ENCODE results near the gene VPS54. TPM values are rescaled to one million over a fixed set of nuclear protein-coding genes. Genes with fewer than 3 reads are reported as not detected.

VPS54 gene
- total RNA-seq, 1 experiment from 2014 or later: 13.1 TPM

- DNase-seq (ENCODE audit: unreplicated experiment): no peak
- CTCF ChIA-PET: no interaction called here
- POLR2A ChIA-PET: interaction anchor here (1.4 kb wide), 1 partner anchor 256 kb away, joined by 4 read pairs; no protein-coding TSS in a partner anchor
- Mint-ChIP-seq H3K27ac (ENCODE audit: low read depth, unreplicated experiment) (no peak overlapping the region), H3K4me3 (ENCODE audit: unreplicated experiment) (no peak overlapping the region), H3K4me1 (ENCODE audit: insufficient read depth, unreplicated experiment) (peaks cover 20% of the 10 kb centered on the region), H3K36me3 (ENCODE audit: insufficient read depth, unreplicated experiment) (no peaks in the 10 kb centered on the region), H3K9me3 (ENCODE audit: unreplicated experiment) (no peaks in the 10 kb centered on the region), H3K27me3 (ENCODE audit: insufficient read depth, unreplicated experiment) (no peaks in the 10 kb centered on the region)
- no peak for TF ChIP-seq CTCF (IDR thresholded peaks at IDR 0.05; ENCODE audit: unreplicated experiment)
- intact Hi-C loops (cut with micrococcal nuclease): no loop called here
- BruUV-seq (replicated peaks): no TSS peak
These were observed 36.8 kb upstream of the VPS54 start for GRCh38 chr2:64056021-64056420.

- H3K27ac Mint-ChIP-seq (ENCODE audit: low read depth, unreplicated experiment): no peak overlapping the region
- TF ChIP-seq CTCF (IDR thresholded peaks at IDR 0.05; ENCODE audit: unreplicated experiment): no peak
- BruUV-seq (replicated peaks): no TSS peak
- ChIA-PET CTCF (interaction anchor here (0.6 to 0.9 kb wide), 6 partner anchors 45 to 1605 kb away, joined by 3 to 7 read pairs (median 3); no protein-coding TSS in a partner anchor), POLR2A (interaction anchor here (0.5 to 2.2 kb wide), 3 partner anchors 10 to 863 kb away, joined by 3 to 6 read pairs (median 4); no protein-coding TSS in a partner anchor)
- no peak for DNase-seq (ENCODE audit: unreplicated experiment)
- peaks cover 23% of the 10 kb centered on the region for H3K4me1 Mint-ChIP-seq (ENCODE audit: insufficient read depth, unreplicated experiment)
- no peaks in the 10 kb centered on the region for H3K27me3 Mint-ChIP-seq (ENCODE audit: insufficient read depth, unreplicated experiment)
- intact Hi-C loops (cut with micrococcal nuclease): no loop called here
- no peaks in the 10 kb centered on the region for H3K36me3 Mint-ChIP-seq (ENCODE audit: insufficient read depth, unreplicated experiment)
- H3K9me3 Mint-ChIP-seq (ENCODE audit: unreplicated experiment): no peaks in the 10 kb centered on the region
- H3K4me3 Mint-ChIP-seq (ENCODE audit: unreplicated experiment): no peak overlapping the region
These were observed 35.1 kb upstream of the VPS54 start for GRCh38 chr2:64054161-64054915.

GRCh38 chr2:64052463-64053241, 33.4 kb upstream of the VPS54 start:
- ChIA-PET CTCF (interaction anchor here (4.3 kb wide), 1 partner anchor 279 kb away, joined by 29 read pairs; no protein-coding TSS in a partner anchor), POLR2A (interaction anchor here (2.2 kb wide), 1 partner anchor 260 kb away, joined by 6 read pairs; no protein-coding TSS in a partner anchor)
- no peak for DNase-seq (ENCODE audit: unreplicated experiment)
- Mint-ChIP-seq H3K4me1 (ENCODE audit: insufficient read depth, unreplicated experiment) (peaks cover 23% of the 10 kb centered on the region), H3K4me3 (ENCODE audit: unreplicated experiment) (no peak overlapping the region), H3K9me3 (ENCODE audit: unreplicated experiment) (no peaks in the 10 kb centered on the region), H3K36me3 (ENCODE audit: insufficient read depth, unreplicated experiment) (no peaks in the 10 kb centered on the region), H3K27me3 (ENCODE audit: insufficient read depth, unreplicated experiment) (no peaks in the 10 kb centered on the region), H3K27ac (ENCODE audit: low read depth, unreplicated experiment) (no peak overlapping the region)
- TF ChIP-seq CTCF (IDR thresholded peaks at IDR 0.05; ENCODE audit: unreplicated experiment): no peak
- no TSS peak for BruUV-seq (replicated peaks)
- intact Hi-C loops (cut with micrococcal nuclease): no loop called here

Data from MCF 10A (cell line).